ENCODE data around the gene DNAAF5.
A peak's percentile ranks its signal among the peaks of the same experiment; 100 is the strongest.

Gene DNAAF5

DNA sequence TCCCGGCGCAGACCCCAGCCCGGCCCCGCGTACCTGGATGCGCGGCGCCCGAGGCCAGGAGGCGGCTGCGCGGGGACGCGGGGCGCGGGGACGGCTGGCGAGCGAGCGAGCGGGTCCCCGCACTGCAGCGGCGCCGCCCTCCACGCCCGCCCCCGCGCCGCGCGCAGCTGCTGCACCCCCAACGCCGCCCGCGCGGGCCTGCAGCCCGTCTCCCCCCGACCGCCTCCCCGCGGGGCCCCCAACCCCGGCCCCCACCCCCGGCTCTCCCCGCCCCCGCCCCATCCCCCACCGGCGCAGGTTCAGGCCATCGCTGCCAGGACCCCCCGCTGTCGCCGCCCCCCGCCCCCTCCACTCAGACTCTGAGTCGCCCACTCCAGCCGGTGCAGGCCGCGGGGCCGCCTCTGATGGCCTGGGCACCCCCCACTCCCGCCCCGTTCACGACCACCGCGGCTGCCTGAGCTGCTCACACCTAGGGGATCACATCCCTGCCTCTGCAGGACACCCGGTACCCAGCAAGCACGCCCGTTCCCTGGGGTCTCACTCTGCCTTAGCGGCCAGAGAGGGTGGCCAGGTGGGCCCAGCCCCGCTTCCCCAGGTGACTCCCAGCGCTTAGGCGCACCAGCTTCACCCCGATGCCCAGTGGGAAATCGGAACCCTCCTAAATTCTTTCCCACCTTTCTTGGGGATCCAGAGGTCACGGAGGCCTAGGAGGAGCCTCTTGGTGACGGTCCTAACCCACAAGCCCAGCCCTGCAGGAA, 13.9 kb upstream of the DNAAF5 start:
- TF ChIP-seq EGR1 (IDR thresholded peaks at IDR 0.05) (peak; percentile 47; the same call in 1 of the 2 replicates), FOXM1 (IDR thresholded peaks at IDR 0.05; ENCODE audit: borderline replicate concordance, low read depth) (no peak)

GRCh38 chr7:713139-713457, 13.4 kb upstream of the DNAAF5 start:
- TF ChIP-seq CREB1 (IDR thresholded peaks at IDR 0.05; ENCODE audit: low read depth) (no peak), TEAD4 (IDR thresholded peaks at IDR 0.05) (no peak), CEBPB (IDR thresholded peaks at IDR 0.05) (no peak), TAF1 (IDR thresholded peaks at IDR 0.05; ENCODE audit: low read depth) (no peak), TCF12 (IDR thresholded peaks at IDR 0.05; ENCODE audit: low read depth) (no peak), USF1 (IDR thresholded peaks at IDR 0.05) (no peak), NFIC (IDR thresholded peaks at IDR 0.05) (no peak), ZBTB7A (IDR thresholded peaks at IDR 0.05; ENCODE audit: low read depth) (no peak), RAD21 (IDR thresholded peaks at IDR 0.05; ENCODE audit: low read depth) (no peak), EP300 (IDR thresholded peaks at IDR 0.05; ENCODE audit: borderline replicate concordance) (no peak), FOXM1 (IDR thresholded peaks at IDR 0.05; ENCODE audit: borderline replicate concordance, low read depth) (no peak), EGR1 (IDR thresholded peaks at IDR 0.05) (no peak), YY1 (IDR thresholded peaks at IDR 0.05; ENCODE audit: low read depth) (no peak)
- TF ChIP-seq, protein P1, sequence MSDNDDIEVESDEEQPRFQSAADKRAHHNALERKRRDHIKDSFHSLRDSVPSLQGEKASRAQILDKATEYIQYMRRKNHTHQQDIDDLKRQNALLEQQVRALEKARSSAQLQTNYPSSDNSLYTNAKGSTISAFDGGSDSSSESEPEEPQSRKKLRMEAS (IDR thresholded peaks at IDR 0.05): no peak
- TF ChIP-seq, protein P2, sequence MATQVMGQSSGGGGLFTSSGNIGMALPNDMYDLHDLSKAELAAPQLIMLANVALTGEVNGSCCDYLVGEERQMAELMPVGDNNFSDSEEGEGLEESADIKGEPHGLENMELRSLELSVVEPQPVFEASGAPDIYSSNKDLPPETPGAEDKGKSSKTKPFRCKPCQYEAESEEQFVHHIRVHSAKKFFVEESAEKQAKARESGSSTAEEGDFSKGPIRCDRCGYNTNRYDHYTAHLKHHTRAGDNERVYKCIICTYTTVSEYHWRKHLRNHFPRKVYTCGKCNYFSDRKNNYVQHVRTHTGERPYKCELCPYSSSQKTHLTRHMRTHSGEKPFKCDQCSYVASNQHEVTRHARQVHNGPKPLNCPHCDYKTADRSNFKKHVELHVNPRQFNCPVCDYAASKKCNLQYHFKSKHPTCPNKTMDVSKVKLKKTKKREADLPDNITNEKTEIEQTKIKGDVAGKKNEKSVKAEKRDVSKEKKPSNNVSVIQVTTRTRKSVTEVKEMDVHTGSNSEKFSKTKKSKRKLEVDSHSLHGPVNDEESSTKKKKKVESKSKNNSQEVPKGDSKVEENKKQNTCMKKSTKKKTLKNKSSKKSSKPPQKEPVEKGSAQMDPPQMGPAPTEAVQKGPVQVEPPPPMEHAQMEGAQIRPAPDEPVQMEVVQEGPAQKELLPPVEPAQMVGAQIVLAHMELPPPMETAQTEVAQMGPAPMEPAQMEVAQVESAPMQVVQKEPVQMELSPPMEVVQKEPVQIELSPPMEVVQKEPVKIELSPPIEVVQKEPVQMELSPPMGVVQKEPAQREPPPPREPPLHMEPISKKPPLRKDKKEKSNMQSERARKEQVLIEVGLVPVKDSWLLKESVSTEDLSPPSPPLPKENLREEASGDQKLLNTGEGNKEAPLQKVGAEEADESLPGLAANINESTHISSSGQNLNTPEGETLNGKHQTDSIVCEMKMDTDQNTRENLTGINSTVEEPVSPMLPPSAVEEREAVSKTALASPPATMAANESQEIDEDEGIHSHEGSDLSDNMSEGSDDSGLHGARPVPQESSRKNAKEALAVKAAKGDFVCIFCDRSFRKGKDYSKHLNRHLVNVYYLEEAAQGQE (IDR thresholded peaks at IDR 0.05; ENCODE audit: low read depth): no peak

DNA sequence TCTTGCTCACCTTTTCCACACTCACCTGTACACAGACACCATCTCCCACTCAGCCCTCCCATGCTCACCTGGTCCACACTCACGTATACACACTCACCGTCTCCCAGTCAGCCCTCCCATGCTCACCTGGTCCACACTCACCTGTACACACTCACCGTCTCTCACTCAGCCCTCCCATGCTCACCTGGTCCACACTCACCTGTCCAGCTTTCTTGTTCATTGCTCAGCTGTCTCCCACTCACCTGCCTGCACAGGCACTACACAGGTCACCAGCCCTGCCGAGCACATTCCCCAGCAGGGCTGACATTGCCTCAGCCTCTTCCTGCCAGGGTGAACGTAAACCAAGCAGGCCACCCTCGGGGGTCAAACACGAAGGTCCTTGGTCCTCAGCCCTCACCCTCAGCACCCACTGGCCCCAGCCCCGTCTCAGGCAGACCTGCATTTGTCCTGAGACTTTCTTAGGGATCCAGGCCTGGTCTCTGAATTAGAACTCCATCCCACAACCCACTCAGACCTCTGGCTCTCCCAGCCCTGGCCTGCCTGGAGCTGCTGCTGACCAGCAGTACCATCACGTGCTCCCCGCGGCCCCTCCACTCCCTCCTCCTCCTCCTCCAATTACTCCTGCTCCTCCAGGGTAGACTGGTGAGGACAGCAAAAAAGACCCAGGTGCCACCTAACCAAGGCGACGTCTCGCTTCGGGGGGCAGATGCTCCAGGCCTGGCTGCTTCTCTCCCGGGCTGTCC, 12.8 kb upstream of the DNAAF5 start:
- TF ChIP-seq YY1 (IDR thresholded peaks at IDR 0.05; ENCODE audit: low read depth): no peak

DNA sequence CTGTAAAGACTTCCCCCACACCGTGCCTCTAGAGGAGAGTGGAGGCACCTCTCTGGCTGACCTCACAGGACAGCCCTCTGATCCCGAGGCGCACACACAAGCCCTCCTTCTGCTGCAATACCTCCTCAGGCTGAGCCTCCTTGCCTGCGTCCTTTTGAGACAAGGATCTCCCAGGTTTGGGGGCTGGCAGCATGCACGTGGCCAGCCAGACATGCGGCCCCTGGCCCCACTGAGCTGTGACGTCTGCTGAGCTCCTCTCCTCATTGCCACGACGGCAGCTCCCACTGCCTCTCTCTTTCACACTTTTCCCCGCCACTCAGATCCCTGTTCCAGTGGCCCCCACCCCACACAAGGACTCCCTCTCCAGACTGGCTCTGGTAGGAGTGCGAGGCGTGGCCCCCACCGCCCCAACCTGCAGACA, 12.2 kb upstream of the DNAAF5 start:
- TF ChIP-seq, protein P1 (IDR thresholded peaks at IDR 0.05): no peak
- TF ChIP-seq NFIC (IDR thresholded peaks at IDR 0.05): no peak
- no peak for TF ChIP-seq CEBPB (IDR thresholded peaks at IDR 0.05)
- no peak for TF ChIP-seq ZBTB7A (IDR thresholded peaks at IDR 0.05; ENCODE audit: low read depth)
- TF ChIP-seq, protein P2 (IDR thresholded peaks at IDR 0.05; ENCODE audit: low read depth): no peak
- no peak for TF ChIP-seq CREB1 (IDR thresholded peaks at IDR 0.05; ENCODE audit: low read depth)

DNA sequence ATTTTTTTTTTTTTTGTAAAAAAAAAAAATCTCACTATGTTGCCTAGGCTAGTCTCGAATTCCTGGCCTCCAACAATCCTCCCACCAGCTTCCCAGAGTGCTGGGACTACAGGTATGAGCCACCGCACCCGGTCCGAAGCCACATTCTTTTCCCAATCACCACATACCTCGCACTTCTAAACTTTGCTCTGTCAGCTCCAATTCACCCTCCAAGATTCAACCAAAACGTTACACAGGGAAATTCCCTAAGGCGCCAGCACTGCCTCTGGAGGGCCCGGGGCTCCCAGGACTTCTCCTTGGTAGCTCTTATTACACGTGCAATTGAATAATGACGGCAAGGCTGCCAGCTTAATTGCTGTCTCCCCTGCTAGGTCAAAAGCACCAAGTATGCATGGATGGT, 10.3 kb upstream of the DNAAF5 start:
- TF ChIP-seq FOXM1 (IDR thresholded peaks at IDR 0.05; ENCODE audit: borderline replicate concordance, low read depth) (no peak), YY1 (IDR thresholded peaks at IDR 0.05; ENCODE audit: low read depth) (no peak), EGR1 (IDR thresholded peaks at IDR 0.05) (no peak), CREB1 (IDR thresholded peaks at IDR 0.05; ENCODE audit: low read depth) (no peak), NFIC (IDR thresholded peaks at IDR 0.05) (no peak), EP300 (IDR thresholded peaks at IDR 0.05; ENCODE audit: borderline replicate concordance) (no peak), RAD21 (IDR thresholded peaks at IDR 0.05; ENCODE audit: low read depth) (no peak), CEBPB (IDR thresholded peaks at IDR 0.05) (no peak), TEAD4 (IDR thresholded peaks at IDR 0.05) (no peak), TAF1 (IDR thresholded peaks at IDR 0.05; ENCODE audit: low read depth) (no peak), ZBTB7A (IDR thresholded peaks at IDR 0.05; ENCODE audit: low read depth) (no peak), USF1 (IDR thresholded peaks at IDR 0.05) (no peak), TCF12 (IDR thresholded peaks at IDR 0.05; ENCODE audit: low read depth) (no peak)
- TF ChIP-seq, protein P1 (IDR thresholded peaks at IDR 0.05): no peak
- TF ChIP-seq, protein P2 (IDR thresholded peaks at IDR 0.05; ENCODE audit: low read depth): no peak
